ENCODE results near the gene ZNF670. TPM values are rescaled to one million over a fixed set of nuclear protein-coding genes. Genes with fewer than 3 reads are reported as not detected.

Gene ZNF670
- total RNA-seq, 1 donor from 2014 or later: not detected

DNA sequence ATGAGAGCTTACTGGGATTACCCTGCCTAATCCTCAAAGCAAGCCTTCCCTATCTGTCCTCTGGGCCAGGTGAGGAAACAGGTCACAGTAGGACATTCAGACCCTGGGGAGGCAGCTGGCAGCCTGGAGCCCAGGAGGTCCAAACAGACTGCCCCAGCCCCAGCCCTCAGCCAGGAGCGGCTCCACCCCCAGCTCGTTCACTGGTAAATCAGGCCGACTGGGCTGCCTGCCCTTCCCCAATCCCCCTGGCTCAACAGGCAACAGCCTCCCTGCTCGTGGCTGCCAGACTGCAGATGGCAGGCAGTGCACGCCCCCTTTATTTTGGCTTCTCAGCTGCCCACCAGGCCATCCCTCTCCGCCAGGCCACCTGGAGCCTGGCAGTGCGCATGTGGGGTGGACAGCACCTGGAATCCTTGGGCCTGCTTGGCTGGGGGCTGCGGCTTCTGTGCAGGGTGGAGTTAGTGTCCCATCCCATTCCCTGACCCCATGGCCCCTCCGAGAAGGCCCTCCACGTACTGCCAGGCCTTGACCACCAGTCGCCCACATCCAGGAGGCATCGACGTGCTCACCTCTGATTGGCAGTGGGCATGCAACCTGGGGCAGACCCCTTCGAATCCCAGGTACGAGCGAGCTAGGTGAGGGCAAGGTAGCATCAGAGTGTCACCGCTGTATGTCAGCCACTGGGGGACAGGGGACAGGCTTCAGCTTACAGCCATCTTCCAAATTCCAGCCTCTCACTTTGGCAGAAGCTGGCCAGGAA, 11.2 kb upstream of the ZNF670 start:
- H3K4me1 ChIP-seq: no peaks in the 10 kb centered on the region
- H3K4me3 ChIP-seq: no peak overlapping the region
- no peaks in the 10 kb centered on the region for H3K27me3 ChIP-seq
- intact Hi-C loops (cut with DNase I): no loop called here
- DNase-seq (ENCODE audit: low spot score in 2 of 2): no peak
- no peaks in the 10 kb centered on the region for H3K36me3 ChIP-seq
- no peak for TF ChIP-seq CTCF (IDR thresholded peaks at IDR 0.05)
- H3K9me3 ChIP-seq: peaks cover 0 to 6% of the 10 kb centered on the region in 2 donors
- no peak overlapping the region for H3K27ac ChIP-seq

DNA sequence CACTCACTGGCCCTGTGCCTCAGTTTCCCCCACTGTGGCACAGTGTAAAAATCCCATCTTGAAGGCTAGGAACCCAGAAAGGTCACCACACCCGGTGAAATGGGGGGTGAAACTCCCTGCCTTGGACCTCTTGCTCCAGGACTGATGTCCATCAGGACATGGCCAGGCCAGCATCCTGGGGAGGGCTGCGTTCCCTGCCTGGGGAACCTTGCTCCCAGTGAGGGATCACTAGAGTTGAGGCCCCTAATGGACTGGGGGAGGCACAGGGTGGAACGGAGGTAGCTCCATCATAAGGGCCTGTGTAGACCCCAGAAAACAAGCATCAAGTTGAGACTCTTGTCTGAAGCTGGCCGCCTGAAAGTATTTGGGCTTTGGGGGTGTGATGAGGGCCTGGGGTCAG, 10.4 kb upstream of the ZNF670 start:
- no peak overlapping the region for H3K4me3 ChIP-seq
- intact Hi-C loops (cut with DNase I): no loop called here
- no peak for TF ChIP-seq CTCF (IDR thresholded peaks at IDR 0.05)

DNA sequence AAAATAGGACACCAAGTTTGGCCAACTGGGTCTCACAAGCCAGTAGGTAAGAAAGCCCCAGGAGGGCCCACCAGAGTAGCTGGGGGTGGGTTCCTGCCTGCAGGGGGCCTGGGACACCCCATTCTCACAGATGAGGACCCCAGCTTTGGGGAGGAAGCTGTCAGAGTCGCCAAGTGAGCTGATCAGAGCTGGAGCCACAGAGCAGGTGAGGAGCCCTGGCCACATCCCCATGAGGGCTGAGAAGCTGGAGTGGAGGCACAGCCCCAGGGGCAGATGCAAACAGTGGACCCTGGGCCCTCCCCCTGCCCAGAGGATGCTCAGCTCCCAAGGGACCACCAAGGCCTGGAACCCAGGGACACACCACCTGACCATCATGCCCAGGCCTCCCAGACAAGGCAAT, 8.6 kb upstream of the ZNF670 start:
- no peak overlapping the region for H3K4me3 ChIP-seq
- no peak for TF ChIP-seq CTCF (IDR thresholded peaks at IDR 0.05)
- no peaks in the 10 kb centered on the region for H3K9me3 ChIP-seq
- no peak overlapping the region for H3K27ac ChIP-seq
- DNase-seq (ENCODE audit: low spot score in 2 of 2): no peak
- no peaks in the 10 kb centered on the region for H3K4me1 ChIP-seq
- H3K36me3 ChIP-seq: no peaks in the 10 kb centered on the region
- no peaks in the 10 kb centered on the region for H3K27me3 ChIP-seq
- intact Hi-C loops (cut with DNase I): no loop called here

More for the DNA sequence above, 10.4 kb upstream of the ZNF670 start:
- Histone ChIP-seq H3K9me3 (peaks cover 0 to under 1% of the 10 kb centered on the region in 2 donors), H3K27me3 (no peaks in the 10 kb centered on the region), H3K4me1 (no peaks in the 10 kb centered on the region), H3K36me3 (no peaks in the 10 kb centered on the region), H3K27ac (no peak overlapping the region)
- no peak for DNase-seq (ENCODE audit: low spot score in 2 of 2)

- intact Hi-C loops (cut with DNase I): no loop called here
- DNase-seq (ENCODE audit: low spot score in 2 of 2): no peak
These were observed 6.7 kb upstream of the ZNF670 start for GRCh38 chr1:247085310-247085709.

GRCh38 chr1:247084771-247085170, 6.2 kb upstream of the ZNF670 start:
- Histone ChIP-seq H3K4me3 (no peak overlapping the region), H3K9me3 (no peaks in the 10 kb centered on the region), H3K27ac (no peak overlapping the region), H3K27me3 (no peaks in the 10 kb centered on the region), H3K36me3 (no peaks in the 10 kb centered on the region), H3K4me1 (no peaks in the 10 kb centered on the region)
- intact Hi-C loops (cut with DNase I): no loop called here
- no peak for TF ChIP-seq CTCF (IDR thresholded peaks at IDR 0.05)
- DNase-seq (ENCODE audit: low spot score in 2 of 2): no peak

More at GRCh38 chr1:247085310-247085709, 6.7 kb upstream of the ZNF670 start:
- Histone ChIP-seq H3K4me1 (no peaks in the 10 kb centered on the region), H3K36me3 (no peaks in the 10 kb centered on the region), H3K4me3 (no peak overlapping the region), H3K9me3 (no peaks in the 10 kb centered on the region), H3K27me3 (no peaks in the 10 kb centered on the region), H3K27ac (no peak overlapping the region)
- no peak for TF ChIP-seq CTCF (IDR thresholded peaks at IDR 0.05)

Measured in ascending aorta (tissue), 2 donors.